ENCODE measurements around the gene ITGB4. TPM values are rescaled to one million over a fixed set of nuclear protein-coding genes. Genes with fewer than 3 reads are reported as not detected.
A peak's percentile ranks its signal among the peaks of the same experiment; 100 is the strongest.

Gene ITGB4
- total and polyA plus RNA-seq, 9 of the 15 experiments (the other 6 are each of a cell fraction or from before 2014, with no cell fraction given), result 0.05 to 2.8 (median 0.76) TPM; not detected in 3

DNA sequence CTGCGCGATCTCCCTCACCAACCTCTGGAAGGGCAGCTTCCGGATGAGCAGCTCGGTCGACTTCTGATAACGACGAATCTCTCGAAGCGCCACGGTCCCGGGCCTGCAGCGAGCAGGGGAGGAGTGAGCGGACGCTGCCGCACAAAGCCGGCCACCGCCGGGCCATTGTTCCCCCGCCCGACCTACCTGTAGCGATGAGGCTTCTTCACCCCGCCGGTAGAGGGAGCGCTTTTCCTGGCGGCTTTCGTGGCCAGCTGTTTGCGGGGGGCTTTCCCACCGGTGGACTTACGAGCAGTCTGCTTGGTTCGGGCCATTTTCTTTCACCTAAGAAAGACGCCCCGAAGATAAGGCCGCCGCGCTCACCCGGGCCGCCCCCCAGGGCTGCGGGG is 57.6 kb downstream of the ITGB4 start (continued):
- TF ChIP-seq NR2C1 (IDR thresholded peaks at IDR 0.05) (no peak), NR2C1 (tag; IDR thresholded peaks at IDR 0.05) (no peak), NFYB (IDR thresholded peaks at IDR 0.05; ENCODE audit: extremely low read depth, insufficient read length) (no peak), ARID2 (IDR thresholded peaks at IDR 0.05) (no peak), ZNF224 (CRISPR knock-in tag; IDR thresholded peaks at IDR 0.05) (no peak), HEY1 (CRISPR knock-in tag; IDR thresholded peaks at IDR 0.05; ENCODE audit: borderline replicate concordance) (0 out of 2 replicates have a peak, but pooled peaks have one; percentile 65), ELF4 (CRISPR knock-in tag; IDR thresholded peaks at IDR 0.05) (peak; percentile 5; the same call in 1 of the 2 replicates), ILF3 (IDR thresholded peaks at IDR 0.05; ENCODE audit: borderline replicate concordance) (no peak), BRD9 (IDR thresholded peaks at IDR 0.05; ENCODE audit: low read depth, partially characterized antibody) (no peak), MCM2 (IDR thresholded peaks at IDR 0.05; ENCODE audit: low read depth) (no peak), PHB (CRISPR knock-in tag; IDR thresholded peaks at IDR 0.05) (peak; percentile 10; the same call in 1 of the 2 replicates), SRSF1 (IDR thresholded peaks at IDR 0.05; ENCODE audit: low read depth, low read length) (no peak)
- TF ChIP-seq, protein P1, sequence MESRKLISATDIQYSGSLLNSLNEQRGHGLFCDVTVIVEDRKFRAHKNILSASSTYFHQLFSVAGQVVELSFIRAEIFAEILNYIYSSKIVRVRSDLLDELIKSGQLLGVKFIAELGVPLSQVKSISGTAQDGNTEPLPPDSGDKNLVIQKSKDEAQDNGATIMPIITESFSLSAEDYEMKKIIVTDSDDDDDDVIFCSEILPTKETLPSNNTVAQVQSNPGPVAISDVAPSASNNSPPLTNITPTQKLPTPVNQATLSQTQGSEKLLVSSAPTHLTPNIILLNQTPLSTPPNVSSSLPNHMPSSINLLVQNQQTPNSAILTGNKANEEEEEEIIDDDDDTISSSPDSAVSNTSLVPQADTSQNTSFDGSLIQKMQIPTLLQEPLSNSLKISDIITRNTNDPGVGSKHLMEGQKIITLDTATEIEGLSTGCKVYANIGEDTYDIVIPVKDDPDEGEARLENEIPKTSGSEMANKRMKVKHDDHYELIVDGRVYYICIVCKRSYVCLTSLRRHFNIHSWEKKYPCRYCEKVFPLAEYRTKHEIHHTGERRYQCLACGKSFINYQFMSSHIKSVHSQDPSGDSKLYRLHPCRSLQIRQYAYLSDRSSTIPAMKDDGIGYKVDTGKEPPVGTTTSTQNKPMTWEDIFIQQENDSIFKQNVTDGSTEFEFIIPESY (CRISPR knock-in tag; IDR thresholded peaks at IDR 0.05), result no peak
- TF ChIP-seq, protein P2, sequence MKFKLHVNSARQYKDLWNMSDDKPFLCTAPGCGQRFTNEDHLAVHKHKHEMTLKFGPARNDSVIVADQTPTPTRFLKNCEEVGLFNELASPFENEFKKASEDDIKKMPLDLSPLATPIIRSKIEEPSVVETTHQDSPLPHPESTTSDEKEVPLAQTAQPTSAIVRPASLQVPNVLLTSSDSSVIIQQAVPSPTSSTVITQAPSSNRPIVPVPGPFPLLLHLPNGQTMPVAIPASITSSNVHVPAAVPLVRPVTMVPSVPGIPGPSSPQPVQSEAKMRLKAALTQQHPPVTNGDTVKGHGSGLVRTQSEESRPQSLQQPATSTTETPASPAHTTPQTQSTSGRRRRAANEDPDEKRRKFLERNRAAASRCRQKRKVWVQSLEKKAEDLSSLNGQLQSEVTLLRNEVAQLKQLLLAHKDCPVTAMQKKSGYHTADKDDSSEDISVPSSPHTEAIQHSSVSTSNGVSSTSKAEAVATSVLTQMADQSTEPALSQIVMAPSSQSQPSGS (CRISPR knock-in tag; IDR thresholded peaks at IDR 0.05), result no peak
- TF ChIP-seq, protein P3, sequence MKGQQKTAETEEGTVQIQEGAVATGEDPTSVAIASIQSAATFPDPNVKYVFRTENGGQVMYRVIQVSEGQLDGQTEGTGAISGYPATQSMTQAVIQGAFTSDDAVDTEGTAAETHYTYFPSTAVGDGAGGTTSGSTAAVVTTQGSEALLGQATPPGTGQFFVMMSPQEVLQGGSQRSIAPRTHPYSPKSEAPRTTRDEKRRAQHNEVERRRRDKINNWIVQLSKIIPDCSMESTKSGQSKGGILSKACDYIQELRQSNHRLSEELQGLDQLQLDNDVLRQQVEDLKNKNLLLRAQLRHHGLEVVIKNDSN (CRISPR knock-in tag; IDR thresholded peaks at IDR 0.05), result no peak
- TF ChIP-seq, protein P4, sequence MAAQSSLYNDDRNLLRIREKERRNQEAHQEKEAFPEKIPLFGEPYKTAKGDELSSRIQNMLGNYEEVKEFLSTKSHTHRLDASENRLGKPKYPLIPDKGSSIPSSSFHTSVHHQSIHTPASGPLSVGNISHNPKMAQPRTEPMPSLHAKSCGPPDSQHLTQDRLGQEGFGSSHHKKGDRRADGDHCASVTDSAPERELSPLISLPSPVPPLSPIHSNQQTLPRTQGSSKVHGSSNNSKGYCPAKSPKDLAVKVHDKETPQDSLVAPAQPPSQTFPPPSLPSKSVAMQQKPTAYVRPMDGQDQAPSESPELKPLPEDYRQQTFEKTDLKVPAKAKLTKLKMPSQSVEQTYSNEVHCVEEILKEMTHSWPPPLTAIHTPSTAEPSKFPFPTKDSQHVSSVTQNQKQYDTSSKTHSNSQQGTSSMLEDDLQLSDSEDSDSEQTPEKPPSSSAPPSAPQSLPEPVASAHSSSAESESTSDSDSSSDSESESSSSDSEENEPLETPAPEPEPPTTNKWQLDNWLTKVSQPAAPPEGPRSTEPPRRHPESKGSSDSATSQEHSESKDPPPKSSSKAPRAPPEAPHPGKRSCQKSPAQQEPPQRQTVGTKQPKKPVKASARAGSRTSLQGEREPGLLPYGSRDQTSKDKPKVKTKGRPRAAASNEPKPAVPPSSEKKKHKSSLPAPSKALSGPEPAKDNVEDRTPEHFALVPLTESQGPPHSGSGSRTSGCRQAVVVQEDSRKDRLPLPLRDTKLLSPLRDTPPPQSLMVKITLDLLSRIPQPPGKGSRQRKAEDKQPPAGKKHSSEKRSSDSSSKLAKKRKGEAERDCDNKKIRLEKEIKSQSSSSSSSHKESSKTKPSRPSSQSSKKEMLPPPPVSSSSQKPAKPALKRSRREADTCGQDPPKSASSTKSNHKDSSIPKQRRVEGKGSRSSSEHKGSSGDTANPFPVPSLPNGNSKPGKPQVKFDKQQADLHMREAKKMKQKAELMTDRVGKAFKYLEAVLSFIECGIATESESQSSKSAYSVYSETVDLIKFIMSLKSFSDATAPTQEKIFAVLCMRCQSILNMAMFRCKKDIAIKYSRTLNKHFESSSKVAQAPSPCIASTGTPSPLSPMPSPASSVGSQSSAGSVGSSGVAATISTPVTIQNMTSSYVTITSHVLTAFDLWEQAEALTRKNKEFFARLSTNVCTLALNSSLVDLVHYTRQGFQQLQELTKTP (IDR thresholded peaks at IDR 0.05; ENCODE audit: low read depth in 1 of 2, partially characterized antibody in 2 of 2), result no peak
- TF ChIP-seq, protein P5, sequence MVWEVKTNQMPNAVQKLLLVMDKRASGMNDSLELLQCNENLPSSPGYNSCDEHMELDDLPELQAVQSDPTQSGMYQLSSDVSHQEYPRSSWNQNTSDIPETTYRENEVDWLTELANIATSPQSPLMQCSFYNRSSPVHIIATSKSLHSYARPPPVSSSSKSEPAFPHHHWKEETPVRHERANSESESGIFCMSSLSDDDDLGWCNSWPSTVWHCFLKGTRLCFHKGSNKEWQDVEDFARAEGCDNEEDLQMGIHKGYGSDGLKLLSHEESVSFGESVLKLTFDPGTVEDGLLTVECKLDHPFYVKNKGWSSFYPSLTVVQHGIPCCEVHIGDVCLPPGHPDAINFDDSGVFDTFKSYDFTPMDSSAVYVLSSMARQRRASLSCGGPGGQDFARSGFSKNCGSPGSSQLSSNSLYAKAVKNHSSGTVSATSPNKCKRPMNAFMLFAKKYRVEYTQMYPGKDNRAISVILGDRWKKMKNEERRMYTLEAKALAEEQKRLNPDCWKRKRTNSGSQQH (CRISPR knock-in tag; IDR thresholded peaks at IDR 0.05), result no peak
- TF ChIP-seq, protein P6, sequence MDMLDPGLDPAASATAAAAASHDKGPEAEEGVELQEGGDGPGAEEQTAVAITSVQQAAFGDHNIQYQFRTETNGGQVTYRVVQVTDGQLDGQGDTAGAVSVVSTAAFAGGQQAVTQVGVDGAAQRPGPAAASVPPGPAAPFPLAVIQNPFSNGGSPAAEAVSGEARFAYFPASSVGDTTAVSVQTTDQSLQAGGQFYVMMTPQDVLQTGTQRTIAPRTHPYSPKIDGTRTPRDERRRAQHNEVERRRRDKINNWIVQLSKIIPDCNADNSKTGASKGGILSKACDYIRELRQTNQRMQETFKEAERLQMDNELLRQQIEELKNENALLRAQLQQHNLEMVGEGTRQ (CRISPR knock-in tag; IDR thresholded peaks at IDR 0.05), result no peak; the same call in 1 of the 2 replicates

Data from K562 (cell line).